GM10847 (cell line): ENCODE data around the gene SCYL1.

Experiments
- POLR2A ChIP-seq: IDR thresholded peaks from 2 replicates; pipeline ENCODE4 v1.6.1; 2011; ENCODE audit not compliant: insufficient read length; ENCODE audit errors: extremely low read depth

SCYL1 gene

GRCh38 chr11:65500387-65501185 is 24.3 kb upstream of the SCYL1 start:
- TF ChIP-seq POLR2A = peak; percentile 93

- no peak for TF ChIP-seq POLR2A
Measured at GRCh38 chr11:65501186-65501471, 23.8 kb upstream of the SCYL1 start.

GRCh38 chr11:65501472-65502273 is 23.2 kb upstream of the SCYL1 start:
- TF ChIP-seq POLR2A = no peak

- peak; percentile 15 for TF ChIP-seq POLR2A
Measured at GRCh38 chr11:65502274-65502554, 22.7 kb upstream of the SCYL1 start.

- peak; percentile 37 for TF ChIP-seq POLR2A
Measured at GRCh38 chr11:65502555-65503367, 22.1 kb upstream of the SCYL1 start.

GRCh38 chr11:65503368-65503948 is 21.4 kb upstream of the SCYL1 start:
- TF ChIP-seq POLR2A = no peak

- peak; percentile 39 for TF ChIP-seq POLR2A
Measured at GRCh38 chr11:65503949-65504673, 20.8 kb upstream of the SCYL1 start.

- TF ChIP-seq POLR2A = peak; percentile 21
Measured at GRCh38 chr11:65504674-65505465, 20.0 kb upstream of the SCYL1 start.

- peak; percentile 55 for TF ChIP-seq POLR2A
Measured at GRCh38 chr11:65505466-65506289, 19.2 kb upstream of the SCYL1 start.

- no peak for TF ChIP-seq POLR2A
Measured at GRCh38 chr11:65506290-65506771, 18.6 kb upstream of the SCYL1 start.

GRCh38 chr11:65506772-65507505 is 17.9 kb upstream of the SCYL1 start:
- peak; percentile 87 for TF ChIP-seq POLR2A

GRCh38 chr11:65516135-65516968 is 8.5 kb upstream of the SCYL1 start:
- no peak for TF ChIP-seq POLR2A
